Activated CD4-positive, CD25-positive, alpha-beta regulatory T cell treated with anti-CD3 and anti-CD28 coated beads, Interleukin-2, amount 50 U/mL, for 24 hours (primary cell): ENCODE data around the gene SELENOW.
"Not testable (repeated sequence)": the region's sequence is repeated elsewhere in the genome, so short reads cannot be mapped to it uniquely, and the experiment has no call there.

ENCODE experiments used
- ATAC-seq, 2 donors: fragments of 150-1000 bp; cut with Tn5 transposase; one replicate each; pipeline ENCODE4 v1.10.0; 2021; ENCODE audit warnings: mild to moderate bottlenecking in 1 of 2, moderate library complexity in 1 of 2

SELENOW gene

DNA sequence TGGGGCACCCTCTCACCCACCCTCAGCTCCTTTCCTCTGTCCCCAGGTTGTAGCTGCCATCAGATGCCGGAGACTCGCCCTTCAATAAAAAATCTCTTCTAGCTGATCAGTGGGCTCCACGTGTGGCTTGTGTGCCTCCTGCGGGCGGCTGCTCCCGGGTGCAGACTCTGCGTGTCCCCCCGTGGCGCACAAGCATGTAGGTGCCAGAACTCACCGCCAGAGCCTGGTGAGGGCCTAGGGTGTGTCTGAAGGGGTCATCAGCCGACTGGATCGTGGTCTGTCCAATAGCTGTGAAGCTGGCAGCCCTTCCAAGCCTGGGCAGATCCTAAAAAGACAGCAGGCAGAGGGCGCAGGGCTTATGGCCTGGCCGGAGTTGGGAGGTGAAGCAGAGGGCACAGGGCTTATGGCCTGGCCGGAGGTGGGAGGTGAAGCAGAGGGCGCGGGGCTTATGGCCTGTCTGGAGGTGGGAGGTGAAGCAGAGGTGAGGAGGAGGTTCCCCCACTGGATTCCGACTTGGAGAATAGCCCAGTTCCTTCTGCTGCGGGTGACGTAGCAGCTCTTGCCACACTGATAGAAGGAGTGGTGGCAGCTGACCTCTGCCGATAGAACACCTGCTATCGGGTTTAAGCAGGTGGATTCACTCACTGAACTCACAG lies 21.4 kb upstream of the SELENOW start:
- ATAC-seq, result no peak

DNA sequence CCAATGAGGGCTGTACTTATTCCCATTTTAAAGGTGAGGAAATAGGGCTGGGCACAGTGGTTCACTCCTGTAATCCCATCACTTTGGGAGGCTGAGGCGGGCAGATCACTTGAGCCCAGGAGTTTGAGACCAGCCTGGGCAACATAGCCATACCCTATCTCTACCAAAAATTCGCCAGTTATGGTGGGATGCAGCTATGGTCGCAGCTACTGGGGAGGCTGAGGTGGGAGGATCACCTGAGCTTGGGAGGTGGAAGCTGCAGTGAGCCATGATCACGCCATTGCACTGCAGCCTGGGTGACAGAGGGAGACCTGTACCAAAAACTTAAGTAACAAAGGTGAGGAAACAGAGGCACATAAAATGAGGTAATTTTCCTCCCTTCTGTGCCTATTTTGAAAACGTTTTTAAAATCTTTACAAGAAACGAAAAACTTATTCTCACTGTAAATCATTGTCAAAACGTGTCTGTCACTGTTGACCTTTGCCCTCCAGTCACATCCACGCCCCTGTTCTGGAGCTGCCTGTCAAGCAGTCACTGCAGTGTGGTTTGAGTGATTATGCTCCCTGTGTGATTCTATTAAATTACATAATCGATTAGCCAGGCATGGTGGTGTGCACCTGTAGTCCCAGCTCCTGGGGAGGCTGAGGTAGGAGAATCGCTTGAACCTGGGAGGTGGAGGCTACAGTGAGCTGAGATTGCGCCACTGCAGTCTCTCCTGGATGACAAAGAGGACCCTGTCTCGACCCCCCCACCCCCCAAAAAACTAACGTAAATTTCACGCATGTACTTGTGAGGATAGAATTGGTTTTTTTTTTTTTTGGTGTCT lies 20.7 kb upstream of the SELENOW start:
- ATAC-seq, result no peak

DNA sequence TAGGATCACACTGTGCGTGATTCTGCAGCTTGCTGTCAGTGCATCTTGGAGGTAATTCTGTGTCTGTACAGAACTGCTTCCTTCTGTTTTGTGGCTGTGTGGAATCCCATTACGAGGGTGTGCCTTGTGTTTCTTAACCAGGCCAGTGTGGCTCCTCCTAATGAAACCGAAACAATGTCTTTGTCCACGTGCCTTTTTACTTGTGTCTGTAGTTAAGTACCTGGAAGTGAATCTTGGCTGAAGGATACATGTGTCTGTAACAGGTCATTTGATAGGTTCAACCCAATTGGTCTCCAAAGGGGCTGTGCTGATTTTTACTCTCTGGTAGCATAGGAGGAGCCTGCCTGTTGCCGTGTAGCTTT lies 20.1 kb upstream of the SELENOW start:
- no peak for ATAC-seq

DNA sequence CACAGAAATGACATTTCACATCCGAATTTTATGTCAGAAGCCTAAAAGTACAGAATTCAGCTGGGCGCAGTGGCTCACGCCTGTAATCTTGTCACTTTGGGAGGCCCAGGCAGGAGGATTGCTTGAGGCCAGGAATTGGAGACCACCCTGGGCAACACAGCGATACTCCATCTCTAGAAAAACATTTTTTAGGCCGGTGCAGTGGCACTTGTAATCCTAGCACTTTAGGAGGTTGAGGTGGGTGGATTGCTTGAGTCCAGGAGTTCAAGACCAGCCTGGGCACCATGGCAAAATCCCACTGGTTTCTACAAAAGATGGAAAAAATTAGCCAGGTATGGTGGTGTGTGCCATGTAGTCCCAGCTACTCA lies 17.9 kb upstream of the SELENOW start:
- ATAC-seq, result no peak

DNA sequence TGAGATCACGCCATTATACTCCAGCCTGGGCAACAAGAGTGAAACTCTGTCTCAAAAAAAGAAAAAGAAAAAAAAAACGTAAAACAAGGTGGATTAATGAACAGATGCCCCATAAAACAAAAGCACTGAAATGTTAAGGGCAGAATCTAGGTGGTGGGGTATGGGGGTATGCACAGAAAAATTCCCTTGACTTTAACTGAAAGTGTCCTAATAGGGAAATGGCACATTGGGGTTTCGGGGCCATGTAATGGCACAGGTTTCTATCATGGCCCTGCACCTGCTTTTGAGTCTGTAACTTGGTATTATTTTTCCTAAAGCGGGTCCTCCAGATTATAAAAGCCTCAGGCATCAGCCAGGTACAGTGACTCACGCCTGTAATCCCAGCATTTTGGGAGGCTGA lies 16.9 kb upstream of the SELENOW start:
- no peak for ATAC-seq

DNA sequence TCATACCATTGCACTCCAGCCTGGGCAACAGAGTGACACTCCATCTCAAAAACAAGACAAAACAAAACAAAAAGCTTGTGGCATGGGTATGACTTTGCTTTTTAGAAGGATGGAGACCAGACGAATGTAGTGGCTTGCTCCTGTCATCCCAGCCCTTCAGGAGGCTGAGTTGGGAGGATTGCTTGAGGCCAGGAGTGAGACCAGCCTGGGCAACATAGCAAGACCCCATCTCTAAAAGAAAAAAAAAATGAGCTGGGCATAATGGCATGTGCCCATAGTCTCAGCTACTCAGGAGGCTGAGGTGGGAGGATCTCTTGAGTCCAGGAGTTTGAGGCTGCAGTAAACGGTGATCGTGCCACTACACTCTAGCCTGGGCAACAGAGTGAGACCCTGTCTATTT lies 16.4 kb upstream of the SELENOW start:
- ATAC-seq, result no peak

DNA sequence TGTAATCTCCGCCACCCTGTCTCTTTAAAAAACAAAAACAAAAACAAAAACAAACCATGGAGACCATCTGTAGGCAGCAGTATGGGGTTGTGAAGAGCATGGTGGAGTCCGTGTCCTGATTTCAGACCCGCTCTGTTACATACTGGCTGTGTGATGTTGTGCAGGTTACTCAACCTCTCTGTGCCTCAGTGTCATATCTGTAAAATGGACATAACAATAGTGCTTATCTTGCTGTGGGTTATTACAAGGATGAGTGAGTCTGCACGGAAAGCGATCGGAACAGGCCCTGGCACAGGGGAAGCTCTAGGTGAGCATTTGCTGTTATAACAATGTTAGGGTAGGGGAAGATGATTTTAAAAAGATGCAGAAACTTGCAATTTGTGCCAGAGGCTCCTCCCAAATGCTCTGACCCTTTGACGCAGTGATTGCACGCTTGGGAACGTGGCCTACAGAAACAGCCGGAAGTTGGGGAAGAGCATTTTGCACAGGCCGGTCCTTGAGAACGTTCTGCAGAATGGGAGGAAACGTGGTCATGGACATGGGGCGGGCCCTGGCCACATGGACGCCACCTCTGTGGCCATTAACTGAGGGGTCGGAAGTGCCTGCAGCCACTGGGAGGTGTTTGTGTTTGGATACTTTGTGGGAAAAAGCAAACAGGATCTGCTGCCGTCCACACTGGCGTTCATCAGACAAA lies 15.7 kb upstream of the SELENOW start:
- no peak for ATAC-seq

DNA sequence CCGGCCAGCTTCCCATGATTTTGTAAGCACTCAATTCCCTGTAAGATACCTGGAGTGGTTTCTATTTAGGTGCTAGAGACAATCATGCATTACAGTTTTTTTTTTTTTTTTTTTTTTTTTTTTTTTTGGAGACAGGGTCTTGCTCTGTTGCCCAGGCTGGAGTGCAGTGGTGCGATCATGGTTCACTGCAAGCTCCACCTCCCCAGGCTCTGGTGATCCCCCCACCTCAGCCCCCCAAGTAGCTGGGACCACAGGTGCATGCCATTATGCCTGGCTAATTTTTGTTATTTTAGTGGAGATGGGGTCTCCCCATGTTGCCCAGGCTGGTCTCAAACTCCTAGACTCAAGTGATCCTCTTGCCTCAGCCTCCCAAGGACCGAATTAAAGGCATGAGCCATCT lies 13.8 kb upstream of the SELENOW start:
- not testable (repeated sequence) for ATAC-seq

DNA sequence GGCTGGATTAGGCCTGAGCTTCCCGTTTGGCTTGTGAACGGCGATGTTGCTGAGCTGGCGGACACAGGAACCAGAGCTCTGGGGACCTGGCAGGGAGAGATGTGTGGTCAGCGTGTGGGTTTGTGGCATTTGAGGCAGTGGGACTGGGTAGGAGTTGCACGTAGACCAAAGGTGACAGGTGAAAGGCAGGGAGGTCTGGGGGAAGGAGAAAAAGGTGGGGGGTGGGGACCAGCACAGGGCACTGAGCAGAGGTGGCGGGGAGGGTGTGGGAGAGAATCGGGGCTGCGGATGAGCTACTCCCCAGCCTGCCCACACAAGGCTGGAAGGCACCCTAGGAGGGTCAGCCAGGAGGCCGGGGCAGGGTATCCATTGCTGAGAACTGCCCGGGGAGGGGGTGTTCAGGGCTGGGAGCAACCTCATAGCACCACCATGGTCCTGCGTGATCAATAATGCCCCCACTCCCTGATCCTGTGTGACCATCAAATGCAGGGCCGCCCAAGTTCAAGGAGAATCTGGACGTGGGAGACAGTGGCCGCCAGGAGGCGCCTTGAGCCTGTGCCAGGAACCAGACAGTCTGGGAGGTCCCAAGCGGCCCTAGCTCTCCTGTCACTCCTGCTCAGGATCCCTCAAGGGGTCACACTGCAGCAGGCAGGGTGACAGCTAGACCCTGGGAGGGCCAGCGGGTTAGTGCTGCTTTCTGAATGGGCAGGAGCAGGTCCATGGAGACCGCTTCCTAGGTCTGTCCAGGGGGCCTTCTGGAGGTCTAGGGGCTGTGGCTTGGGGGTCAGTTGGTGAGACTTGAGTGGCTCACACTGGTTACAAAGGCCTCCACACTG lies 12.8 kb upstream of the SELENOW start:
- ATAC-seq, result peak; percentile 40 to 44

DNA sequence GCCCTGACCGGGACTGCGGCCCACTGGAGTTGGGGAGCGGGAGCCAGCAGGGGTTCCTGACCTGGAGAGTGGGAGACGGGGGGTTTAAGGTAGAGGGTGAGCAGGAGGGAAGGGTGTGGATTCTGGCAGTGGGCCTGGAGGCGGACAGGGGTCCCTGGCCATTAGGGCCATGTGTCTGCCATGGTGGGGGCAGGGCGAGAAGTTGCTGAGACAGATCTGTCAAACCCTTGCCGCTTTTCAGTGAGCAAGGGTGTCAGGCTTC lies 12.2 kb upstream of the SELENOW start:
- no peak for ATAC-seq

DNA sequence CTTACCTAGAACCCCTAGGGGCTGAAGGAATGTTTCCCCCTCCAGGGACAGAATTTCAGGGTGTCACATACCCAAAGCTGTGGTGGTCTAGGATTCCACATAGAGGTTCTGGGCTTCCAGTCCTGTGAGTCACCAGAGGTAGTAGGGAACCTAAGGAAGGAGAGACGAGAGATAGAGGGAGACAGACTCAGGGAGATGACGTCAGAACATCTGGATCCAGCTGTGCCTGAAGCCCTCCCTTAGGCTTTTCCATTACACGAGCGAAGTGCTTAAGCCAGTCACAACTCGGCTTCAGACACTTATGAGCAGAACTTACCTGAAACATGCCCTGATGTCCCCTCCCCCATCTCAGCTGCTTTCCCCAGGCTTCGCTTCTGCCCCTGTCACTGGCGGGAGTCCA lies 11.8 kb upstream of the SELENOW start:
- no peak for ATAC-seq

DNA sequence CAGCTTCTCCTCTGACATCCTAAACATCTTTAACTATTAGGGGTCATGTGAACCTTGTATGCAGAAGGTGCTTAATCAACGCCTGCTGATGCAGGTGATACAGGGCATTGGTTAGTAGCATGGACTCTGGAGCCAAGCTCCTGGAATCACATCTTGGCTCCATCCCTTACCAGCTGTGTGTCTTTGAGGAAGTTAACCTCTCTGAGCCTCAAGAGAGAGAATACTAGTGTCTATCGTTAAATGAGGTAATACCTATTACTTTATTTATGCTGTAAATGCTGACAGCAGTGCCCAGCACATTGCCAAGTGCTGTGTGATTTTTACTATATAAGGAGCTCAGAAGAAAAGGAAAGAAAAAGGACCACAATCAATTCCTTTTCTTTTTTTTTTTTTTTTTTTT lies 11.2 kb upstream of the SELENOW start:
- ATAC-seq, result no peak

DNA sequence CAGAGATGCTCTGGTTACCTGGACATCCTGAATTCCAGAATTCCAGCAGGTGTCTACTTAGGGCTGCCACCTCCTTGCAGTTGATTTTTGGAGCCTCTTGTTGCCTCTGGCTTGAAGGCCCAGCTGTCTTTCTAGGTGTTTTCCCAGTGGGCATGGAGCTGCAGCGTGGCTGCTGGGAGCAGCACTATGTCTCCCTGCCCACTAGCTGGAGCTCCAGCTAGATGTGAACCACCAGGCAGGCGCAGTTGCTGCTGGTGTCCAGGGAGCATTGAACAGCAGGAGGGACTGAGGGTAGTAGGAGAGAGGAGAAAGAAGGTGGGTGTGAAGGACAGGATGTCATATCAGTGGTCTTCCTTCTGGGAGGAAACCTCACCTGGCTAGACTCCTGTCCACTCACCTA lies 9.9 kb upstream of the SELENOW start:
- ATAC-seq, result no peak

DNA sequence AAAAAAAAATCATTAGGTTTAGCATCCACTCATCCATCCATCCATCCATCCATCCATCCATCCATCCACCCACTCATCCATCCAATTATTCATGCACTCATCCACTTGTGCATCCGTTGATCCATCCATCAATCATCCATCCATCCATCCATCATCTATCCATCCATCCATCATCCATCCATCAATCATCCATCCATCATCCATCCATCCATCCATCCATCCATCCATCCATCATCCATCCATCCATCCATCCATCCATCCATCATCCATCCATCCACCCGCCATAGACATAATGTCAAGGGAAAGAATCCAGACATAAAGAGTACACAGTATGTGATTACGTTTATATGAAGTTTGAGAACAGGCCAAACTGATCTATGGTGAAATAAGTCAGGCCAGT lies 9.0 kb upstream of the SELENOW start:
- ATAC-seq, result no peak

DNA sequence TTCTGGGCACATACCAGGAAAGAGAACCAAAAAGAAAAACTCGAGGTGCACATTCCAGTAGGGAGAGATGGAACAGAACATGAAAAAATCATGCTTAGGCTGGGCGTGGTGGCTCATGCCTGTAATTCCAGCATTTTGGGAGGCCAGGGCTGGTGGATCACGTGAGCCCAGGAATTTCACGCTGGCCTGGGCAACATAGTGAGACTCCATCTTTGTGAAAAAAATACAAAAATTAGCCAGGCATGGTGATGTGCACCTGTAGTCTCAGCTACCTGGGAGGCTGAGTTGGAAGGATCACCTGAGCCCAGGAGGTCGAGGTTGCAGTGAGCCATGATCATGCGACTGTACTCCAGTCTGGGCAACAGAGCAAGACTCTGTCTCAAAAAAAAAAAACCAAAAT lies 7.2 kb upstream of the SELENOW start:
- not testable (repeated sequence) for ATAC-seq

DNA sequence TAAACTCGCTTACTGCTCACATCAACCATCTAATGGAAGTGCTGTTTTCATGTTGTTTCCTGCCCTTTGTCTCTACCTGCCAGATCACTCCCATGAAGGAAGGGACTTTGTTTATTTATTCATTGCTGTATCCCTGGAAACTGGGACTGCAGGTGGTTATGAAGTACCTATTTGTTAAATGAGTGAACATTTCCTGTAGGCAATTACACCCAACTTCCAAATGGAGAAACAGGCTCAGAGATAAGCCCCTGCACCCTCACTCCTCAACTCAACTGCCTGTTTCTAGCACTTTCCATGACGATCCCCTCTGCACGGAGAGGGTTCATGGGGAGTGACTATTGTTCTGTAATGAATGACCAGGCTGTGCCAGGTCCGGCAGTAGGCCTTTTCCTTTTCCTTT lies 1.9 kb upstream of the SELENOW start:
- no peak for ATAC-seq

DNA sequence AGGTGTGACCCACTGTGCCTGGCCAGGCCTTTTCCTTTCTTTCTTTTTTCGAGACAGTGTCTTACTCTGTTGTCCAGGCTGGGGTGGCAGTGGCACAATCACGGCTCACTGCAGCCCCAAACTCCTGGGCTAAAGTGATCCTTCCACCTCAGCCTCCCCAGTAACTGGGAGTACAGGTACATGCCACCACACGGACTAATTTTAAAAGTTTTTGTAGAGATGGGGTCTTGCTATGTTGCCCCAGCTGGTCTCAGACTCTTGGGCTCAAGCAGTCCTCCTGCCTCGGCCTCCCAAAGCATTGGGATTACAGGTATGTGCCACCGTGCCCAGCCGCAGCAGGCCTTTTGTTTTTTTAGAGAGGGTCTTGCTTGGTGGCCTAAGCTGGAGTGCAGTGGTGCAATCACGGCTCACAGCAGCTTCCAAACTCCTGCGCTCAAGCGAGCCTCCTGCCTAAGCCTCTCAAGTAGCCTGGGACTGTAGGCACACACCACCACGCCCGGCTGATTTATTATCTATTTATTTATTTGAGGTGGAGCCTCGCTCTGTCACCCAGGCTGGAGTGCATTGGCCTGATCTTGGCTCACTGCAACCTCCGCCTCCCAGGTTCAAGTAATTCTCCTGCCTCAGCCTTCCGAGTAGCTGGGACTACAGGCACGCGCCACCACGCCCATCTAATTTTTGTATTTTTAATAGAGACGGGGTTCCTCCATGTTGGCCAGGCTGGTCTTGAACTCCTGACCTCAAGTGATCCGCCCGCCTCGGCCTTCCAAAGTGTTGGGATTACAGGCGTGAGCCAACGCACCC lies 1.1 kb upstream of the SELENOW start:
- ATAC-seq, result not testable (repeated sequence)

DNA sequence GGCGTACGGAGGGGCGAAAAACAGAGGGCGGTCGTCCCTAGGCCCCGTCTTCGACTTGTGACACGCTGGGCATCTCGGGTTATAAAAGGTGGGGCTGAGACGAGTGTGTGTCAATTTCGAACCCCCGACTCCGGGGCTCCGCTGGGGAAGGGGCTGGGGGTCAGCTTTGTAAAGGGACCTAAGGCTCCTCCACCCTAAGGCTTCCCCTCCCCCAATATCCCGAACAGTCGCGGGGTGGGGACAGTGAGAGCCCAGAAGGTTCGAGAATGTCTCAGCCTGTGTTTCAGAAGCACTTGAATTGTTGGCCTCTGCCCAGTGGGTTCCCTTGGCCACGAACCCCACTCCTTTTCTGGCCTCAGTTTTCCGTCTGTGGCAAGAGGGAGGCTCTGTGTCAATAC lies 450 bp downstream of the SELENOW start:
- peak; percentile 7 for ATAC-seq

DNA sequence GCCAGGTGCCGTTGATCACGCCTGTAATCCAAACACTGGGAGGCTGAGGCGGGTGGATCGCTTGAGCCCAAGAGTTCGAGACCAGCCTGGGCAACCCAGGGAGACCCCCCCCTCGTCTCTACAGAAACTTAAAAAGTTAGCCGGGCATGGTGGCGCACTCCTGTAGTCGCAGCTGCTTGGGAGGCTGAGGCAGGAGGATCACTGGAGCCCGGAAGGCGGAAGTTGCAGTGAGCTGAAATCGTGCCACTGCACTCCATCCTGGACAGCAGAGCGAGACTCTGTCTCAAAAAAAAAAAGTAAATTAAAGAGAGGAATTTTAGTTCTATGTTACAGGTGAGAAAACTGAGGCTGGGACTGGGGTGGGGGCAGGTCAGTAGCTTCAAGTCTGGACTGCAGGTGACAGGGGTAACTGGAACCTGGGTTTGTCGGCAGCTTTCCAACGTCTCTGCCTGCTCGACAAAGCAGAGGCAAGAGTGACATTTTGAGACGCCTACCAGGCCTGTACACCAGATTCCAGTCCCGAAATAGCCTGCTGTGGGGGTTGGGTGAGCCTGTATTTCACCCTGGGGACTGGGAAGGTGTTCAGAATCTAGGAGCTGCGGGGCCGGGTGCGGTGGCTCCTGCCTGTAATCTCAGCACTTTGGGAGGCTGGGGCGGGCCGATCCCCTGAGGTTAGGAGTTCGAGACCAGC lies 1.2 kb downstream of the SELENOW start:
- ATAC-seq, result no peak

DNA sequence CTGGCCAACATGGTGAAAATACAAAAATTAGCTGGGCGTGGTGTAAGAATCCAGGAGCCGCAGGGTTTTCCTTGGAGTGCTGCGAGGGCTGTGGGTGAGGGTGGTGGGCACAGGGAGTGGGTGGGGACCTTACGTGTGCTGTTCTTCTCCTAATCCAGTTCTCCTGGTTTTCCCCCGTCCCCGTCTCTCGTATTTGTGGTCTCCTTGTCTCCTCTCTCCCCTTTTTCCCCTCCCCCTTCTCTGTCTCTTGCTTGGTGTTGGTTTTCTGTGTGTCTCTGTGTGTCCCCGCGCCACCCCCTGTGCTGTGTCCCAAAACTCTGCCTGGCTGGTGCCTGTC lies 1.7 kb downstream of the SELENOW start:
- no peak for ATAC-seq

DNA sequence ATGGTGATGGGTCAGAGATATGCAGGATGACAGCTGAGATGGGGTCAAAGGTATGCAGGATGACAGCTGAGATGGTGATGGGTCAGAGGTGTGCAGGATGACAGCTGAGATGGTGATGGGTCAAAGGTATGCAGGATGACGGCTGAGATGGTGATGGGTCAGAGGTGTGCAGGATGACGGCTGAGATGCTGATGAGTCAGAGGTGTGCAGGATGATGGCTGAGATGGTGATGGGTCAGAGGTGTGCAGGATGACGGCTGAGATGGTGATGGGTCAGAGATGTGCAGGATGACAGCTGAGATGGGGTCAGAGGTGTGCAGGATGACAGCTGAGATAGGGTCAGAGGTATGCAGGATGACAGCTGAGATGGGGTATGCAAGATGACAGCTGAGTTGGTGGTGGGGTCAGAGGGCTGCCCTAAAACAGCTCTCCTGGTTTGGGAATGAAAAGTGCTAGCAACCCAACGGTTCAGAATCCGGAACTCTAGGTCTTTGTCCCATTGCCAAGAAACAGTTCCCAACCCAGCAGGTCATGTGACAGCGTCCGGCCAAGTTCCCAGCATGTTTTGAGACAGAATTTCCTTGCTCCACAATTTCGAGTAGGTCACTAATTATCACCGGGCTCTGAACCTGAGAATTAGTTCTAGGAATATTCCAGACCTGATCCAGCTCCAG lies 3.2 kb downstream of the SELENOW start:
- ATAC-seq, result no peak

DNA sequence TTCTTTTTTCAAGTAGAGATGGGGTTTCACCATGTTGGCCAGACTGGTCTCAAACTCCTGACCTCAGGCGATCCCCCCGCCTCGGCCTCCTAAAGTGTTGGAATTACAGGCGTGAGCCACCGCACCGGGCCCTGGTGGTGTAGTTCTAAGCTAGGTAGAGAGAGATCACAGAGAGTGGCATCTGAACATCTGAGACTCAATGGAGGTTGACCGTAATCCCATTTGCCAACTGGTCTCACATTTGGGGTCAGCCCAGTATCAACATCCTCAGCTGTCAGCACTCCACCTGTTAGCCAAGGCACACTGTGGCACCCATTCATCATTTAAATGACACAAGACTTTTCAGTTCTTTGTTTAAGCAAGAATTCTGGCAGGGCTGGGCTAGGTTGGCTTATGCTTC lies 8.1 kb downstream of the SELENOW start:
- no peak for ATAC-seq
